Stimulated activated CD4-positive, alpha-beta T cell treated with anti-CD3 and anti-CD28 coated beads, Interleukin-1b, Interleukin-23, amount 100 ng/mL, for 48 hours (primary cell): Measurements from ENCODE around the gene KBTBD8.

Experiments used
- DNase-seq: peaks from one replicate; pipeline ENCODE4 v3.0.0-alpha.2; 2020

KBTBD8 gene

GRCh38 chr3:67044955-67045354 lies 46.8 kb downstream of the KBTBD8 start:
- no peak for DNase-seq

- no peak for DNase-seq
Measured at GRCh38 chr3:67045711-67046465, 47.8 kb downstream of the KBTBD8 start.

- no peak for DNase-seq
Measured at GRCh38 chr3:67047051-67047450, 48.9 kb downstream of the KBTBD8 start.

- no peak for DNase-seq
Measured at GRCh38 chr3:67048067-67048714, 50.1 kb downstream of the KBTBD8 start.

GRCh38 chr3:67048715-67049074 lies 50.6 kb downstream of the KBTBD8 start:
- no peak for DNase-seq

- no peak for DNase-seq
Measured at GRCh38 chr3:67059443-67059842, 61.3 kb downstream of the KBTBD8 start.
